Measurements from ENCODE around the gene ARHGAP23.
"Not testable (repeated sequence)": the region's sequence is repeated elsewhere in the genome, so short reads cannot be mapped to it uniquely, and the experiment has no call there.

ARHGAP23 gene

GRCh38 chr17:38512473-38513058 is 84.3 kb downstream of the ARHGAP23 start:
- no peak for DNase-seq (ENCODE audit: low read depth)

DNA sequence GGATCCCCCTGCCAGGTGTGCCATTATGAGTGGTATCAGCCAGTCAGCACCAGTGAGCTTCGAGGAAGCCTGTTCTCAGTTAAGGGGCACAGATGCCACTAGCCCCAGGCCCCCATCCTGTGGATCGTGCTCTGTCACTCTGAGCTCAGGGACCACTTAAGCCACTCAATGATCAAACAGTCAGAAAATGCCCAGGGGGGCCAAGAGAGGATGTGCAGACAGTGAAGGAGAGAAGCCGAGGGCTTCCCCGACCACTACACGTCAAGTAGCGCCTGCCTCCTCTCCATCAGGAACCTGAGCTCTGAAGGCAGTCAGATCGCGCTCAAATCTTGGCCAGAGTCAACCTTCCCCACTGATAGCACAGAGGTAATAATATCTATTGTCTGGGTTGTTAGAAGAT is 98.3 kb downstream of the ARHGAP23 start:
- not testable (repeated sequence) for DNase-seq (ENCODE audit: low read depth)

DNA sequence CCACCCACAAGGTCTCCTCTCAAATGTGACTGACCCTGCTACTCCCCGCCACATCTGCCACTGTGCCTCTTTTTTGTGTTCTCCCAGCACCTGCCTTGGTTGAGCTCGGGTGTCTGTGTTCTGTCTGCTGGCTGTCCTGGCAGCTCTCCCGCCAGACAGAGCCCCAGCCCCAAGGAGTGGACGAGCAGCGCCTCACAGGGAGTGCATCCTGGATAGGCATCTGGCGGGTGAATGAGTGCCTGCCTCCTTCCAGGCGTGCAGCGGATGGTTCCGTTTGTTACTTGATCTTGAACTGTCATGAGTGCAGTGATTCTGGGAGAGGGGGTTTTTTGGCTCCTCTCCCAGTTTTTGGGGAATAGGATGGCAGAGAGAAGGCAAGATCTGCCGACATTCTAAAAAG is 99.9 kb downstream of the ARHGAP23 start:
- not testable (repeated sequence) for DNase-seq (ENCODE audit: low read depth)

DNA sequence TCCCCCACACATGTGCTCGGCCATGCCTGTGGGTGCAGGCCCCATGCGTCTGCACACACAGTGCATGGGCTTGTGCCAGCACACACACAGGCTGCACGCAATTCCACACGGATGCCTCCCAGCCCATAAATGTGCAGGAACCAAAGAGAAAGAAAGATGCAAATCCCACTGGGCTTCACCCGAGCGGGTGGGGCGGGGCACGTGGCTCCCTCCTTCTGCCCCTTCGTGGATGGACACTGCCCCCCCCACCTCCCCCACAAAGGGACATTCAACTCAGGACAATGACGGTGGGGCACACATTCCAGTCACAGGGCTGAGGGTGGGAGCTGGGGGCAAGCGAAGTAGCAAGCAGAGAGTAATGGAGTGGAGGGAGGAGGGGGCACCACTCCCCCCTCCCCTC is 102.6 kb downstream of the ARHGAP23 start:
- not testable (repeated sequence) for DNase-seq (ENCODE audit: low read depth)

GRCh38 chr17:38531761-38532160 is 103.5 kb downstream of the ARHGAP23 start:
- not testable (repeated sequence) for DNase-seq (ENCODE audit: low read depth)

DNA sequence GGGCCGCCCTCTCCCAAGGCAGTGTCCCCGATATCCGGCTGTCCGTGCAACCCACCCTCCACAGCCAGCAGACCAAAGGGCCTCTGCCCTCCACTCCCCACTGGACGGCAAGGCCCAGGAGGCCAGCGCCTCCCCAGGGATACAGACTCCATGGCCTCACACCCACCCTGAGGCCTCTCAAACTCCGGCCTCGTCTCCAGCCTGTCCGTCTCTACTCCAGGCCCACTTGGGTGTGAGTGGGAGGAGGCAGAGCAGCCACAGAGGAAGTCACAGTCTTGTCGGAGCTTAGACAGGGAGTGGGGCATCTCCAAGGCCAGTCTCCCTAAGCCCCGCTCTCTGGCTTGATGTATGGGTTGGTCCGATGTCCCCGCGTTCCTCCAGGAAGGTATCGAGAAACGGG is 104.2 kb downstream of the ARHGAP23 start:
- DNase-seq (ENCODE audit: low read depth), result no peak

DNA sequence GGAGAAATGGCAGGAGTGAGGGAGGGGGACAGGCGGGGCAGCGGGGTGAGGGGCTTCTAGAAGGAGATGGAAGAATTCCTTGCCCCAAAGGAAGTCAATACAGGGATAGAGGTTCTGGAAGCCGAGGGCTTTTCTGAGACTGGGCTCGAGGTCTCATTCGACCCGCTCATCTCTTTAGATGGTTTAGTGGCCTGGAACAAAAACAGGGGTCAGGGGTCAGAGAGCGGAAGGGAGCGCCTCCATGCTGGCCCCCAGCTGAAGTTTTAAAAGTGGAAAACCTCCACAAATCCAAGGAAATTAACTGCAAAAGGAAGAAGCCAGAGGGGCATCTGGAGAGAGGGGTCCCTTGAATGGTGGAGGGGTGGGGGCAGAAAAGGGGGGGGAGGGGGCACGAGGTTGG is 105.0 kb downstream of the ARHGAP23 start:
- no peak for DNase-seq (ENCODE audit: low read depth)

DNA sequence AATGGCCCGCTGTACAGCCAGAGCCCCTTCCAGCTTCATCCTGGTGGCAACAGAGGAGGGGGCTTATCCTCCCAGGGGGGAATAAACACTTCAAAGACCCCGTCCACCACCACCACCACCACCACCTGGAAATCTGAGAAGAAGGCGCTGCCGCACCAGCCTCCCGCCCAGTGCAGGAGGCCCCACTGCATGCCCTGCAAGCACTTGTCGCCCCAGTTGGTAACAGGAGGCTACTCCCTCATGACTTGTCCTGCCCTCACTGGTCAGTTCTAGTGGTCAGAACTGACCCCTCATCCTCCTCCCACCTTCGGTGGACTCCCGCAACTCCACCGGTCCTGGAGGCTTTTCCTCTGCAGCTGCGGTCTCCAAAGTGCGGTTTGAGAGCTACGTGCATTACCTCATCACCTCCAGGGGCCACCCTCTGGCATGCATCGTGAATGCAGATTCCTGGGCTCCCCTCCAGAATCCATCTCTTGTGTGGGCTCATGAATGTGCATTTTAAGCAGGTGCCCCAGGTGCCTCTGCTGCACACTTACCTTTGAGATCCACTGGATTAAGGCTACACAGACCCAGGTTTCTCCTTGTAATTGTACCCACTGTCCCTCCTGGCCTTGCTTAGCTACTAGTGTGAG is 105.7 kb downstream of the ARHGAP23 start:
- DNase-seq (ENCODE audit: low read depth), result no peak

GRCh38 chr17:38534498-38534885 is 106.2 kb downstream of the ARHGAP23 start:
- DNase-seq (ENCODE audit: low read depth), result no peak

DNA sequence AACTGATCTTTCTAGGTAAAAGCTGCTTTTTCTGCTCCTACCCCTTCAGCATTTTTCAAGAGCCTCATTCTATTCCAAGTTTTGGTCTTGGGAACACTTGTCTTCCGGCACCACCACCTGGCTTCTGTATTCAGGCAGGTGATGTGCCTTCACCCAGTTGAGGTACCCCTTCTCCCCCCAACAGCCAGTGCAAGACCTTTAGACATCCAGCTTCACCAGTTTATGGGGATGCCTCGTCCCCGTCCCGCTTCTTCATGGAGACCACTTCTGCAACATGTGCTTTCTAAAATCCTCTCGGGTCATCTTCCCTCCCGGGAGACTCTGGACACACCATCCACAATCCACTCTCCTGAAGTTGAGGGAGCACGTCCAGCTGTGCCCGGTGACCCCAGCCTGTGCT is 107.6 kb downstream of the ARHGAP23 start:
- no peak for DNase-seq (ENCODE audit: low read depth)

DNA sequence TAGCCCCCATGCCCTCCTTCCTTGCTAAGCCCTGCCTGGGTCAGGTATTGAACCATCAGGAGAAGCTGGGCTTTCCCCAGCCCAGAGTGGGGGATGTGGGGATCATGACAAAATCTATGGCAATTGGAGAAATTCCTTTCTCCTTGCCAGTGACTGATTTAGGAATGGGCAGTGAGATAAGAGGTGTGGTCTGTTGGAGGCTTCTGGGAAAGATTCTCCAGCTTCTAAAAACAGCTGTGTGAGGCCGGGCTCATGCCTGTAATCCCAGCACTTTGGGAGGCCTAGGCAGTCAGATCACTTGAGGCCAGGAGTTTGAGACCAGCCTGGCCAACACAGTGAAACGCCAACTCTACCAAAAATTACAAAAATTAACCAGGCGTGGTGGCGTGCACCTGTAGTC is 108.4 kb downstream of the ARHGAP23 start:
- peak; percentile 32 for DNase-seq (ENCODE audit: low read depth)

DNA sequence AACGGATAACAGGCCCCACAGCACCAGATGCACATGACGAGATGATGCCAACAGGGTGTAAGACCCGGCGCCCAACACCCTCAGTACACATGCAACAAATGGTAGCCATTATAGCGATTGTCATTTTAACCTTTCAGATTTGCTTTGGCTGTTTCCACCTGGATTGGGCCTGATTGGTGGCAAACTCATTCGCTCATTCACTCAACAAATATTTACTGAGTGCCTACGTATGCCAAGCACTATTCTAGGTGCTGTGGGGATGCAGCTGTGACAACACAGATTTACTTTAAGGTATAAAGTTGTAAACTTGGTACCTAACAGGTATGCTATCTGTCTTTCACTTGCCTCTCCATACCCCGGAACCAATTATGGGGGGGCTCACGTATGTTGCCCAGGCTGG is 110.6 kb downstream of the ARHGAP23 start:
- no peak for DNase-seq (ENCODE audit: low read depth)

DNA sequence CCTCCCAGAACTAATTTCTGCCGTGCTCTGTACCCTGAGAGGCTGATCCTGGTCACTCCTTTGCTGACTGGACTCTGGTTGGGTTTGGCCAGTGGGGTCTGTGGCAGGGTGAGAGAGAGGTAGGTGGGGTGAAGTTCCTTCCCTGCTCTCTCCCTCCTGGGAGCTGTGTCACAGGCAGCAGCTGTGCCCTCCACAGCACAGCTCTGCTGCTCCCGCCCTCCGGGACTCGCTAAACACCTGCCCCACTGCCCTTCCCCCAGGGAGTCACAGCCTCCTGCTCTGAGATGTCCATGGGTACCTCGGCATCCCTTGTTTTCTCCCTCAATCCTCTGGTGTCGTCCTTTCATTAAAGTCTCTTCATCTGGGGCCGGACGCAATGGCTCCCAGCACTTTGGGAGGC is 111.1 kb downstream of the ARHGAP23 start:
- no peak for DNase-seq (ENCODE audit: low read depth)

DNA sequence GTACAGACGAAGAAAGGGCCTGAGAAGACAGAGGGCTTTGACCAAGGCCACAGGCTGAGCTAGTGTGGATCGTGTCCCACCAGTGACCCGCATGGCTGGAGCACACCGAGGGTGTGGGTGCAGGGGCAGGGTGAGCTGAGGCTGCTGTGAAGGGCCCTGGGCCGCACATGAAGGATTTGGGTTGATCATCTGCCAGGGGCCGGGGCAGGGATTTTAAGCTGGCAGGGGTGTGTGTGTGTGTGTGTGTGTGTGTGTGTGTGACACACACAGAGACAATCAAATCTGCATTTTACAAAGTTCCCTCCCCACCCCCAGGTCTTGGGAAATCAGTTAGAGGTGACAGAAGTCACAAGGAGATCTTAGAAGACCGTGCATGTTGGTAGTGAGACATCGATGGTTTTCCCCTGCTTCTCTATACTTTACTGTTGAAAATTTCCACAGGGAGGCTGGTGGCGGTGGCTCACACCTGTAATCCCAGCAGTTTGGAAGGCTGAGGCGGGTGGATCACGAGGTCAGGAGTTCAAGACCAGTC is 112.3 kb downstream of the ARHGAP23 start:
- DNase-seq (ENCODE audit: low read depth), result no peak

DNA sequence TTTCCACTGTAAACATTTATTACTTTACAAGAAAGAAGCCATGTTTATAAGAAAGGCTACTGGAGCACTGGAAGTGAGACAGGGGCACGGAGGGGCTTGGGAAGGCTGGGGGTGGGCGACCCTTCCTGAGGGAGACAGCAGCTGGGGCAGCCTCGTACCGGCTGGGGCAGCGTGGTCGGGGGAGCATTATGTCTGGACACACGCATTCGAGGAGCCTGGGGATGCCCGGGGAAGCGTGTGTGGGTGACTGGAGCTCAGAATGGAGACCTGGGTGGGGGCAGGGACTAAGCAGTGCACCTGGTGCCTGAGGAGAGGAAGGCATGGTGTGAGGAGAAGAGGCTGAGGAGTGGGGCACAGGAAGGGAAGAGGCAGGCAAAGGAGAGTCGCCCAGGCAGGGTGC is 113.0 kb downstream of the ARHGAP23 start:
- DNase-seq (ENCODE audit: low read depth), result no peak

DNA sequence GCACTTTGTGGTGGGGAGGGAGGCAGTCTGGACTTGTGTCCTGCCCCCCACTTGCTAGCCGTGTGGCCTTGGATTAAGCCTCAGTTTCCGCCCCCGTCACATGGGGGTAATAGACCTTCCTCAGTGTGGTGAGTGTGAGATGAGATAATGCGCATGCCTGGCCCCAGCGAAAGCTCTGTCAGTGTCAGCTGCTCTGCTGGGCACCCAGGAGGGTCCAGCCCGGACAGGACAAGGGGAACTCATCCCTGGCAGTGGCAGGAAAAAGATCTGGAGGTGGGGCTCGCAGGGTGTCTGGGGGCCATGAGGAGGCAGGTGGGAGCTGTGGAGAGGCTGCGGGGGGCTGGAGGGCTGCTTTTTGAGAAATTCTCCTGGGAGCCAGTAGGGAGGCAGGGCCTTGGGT is 114.0 kb downstream of the ARHGAP23 start:
- DNase-seq (ENCODE audit: low read depth), result no peak

GRCh38 chr17:38543403-38544174 is 115.3 kb downstream of the ARHGAP23 start:
- DNase-seq (ENCODE audit: low read depth), result no peak

DNA sequence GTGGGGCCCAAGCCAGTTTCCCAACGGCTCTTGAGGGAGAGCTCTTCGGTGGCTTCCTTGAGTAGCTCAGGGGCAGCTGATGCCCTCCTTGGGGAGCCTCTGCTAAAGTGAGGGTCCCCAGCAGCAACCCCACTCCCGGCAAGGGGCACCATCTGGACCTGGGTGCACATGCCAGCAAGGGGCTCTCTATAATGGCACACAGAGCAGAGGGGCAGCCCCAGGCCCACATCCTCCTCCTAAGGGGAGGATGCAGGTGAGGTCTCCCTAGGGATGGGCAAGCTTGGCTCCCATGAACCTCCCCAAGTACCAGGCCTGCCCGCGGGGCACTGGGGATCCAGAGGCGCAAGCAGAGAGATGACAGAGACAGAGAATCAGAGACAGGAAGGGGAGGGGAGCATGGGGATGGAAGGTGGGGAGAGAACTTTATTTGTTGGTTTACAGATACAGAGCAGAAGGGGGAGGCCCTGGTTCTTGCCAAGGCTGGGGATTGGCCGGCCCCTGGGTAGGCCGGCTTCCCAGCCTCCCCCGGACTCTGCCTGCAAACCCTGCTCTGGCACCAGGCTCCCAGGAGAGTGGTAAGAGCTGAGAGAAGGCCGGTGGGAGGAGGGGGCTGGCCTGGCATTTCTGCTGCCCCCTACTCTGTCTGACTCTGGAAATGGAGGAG is 116.0 kb downstream of the ARHGAP23 start:
- no peak for DNase-seq (ENCODE audit: low read depth)

GRCh38 chr17:38544839-38545209 is 116.6 kb downstream of the ARHGAP23 start:
- DNase-seq (ENCODE audit: low read depth), result no peak

DNA sequence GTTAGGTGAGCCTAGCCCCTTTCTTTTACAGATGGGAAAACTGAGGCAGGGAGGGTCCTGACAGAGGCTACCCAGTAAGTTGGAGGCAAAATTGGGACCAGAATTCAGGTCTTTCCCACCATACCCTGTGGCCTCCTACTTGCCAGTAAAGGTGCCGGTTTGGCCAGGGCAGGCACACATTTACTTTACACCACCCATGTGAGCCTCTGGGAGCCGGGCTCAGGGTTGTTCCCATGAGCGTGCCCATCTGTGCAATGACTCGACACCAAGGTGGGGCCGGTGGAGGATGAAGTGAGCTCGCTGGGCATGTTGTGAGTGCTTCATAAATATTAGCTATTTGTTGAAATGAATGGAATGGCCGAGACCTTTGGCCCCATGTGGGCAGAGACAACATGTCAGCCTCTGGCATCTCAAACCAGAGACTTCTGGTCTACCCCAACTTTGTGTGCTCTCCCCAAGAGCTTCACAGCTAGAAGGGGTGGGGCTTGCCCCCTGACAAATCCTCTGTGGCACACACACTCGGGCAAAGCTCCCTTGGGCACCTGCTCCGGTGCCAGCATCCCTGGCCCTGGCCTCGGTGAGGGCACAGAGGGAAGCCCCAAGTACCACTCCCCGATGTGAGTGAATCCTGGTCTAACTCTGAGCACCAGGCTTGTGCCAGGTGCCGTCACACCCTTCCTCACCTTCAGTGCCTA is 117.4 kb downstream of the ARHGAP23 start:
- no peak for DNase-seq (ENCODE audit: low read depth)

- DNase-seq (ENCODE audit: low read depth), result no peak
Measured at GRCh38 chr17:38546396-38546795, 118.1 kb downstream of the ARHGAP23 start.

- DNase-seq (ENCODE audit: low read depth), result no peak
Measured at GRCh38 chr17:38547444-38547843, 119.2 kb downstream of the ARHGAP23 start.
